22Rv1 (cell line): ENCODE data around the gene COL23A1.

Experiments used
- H3K27ac ChIP-seq: fragments of 450-650 bp; 2 replicates; pipeline ENCODE4 v1.5.1; 2017
- CTCF ChIP-seq: fragments of 450-650 bp; IDR thresholded peaks from 2 replicates; pipeline ENCODE4 v1.5.1; 2017; ENCODE audit warnings: mild to moderate bottlenecking
- ZFX ChIP-seq: fragments of 450-650 bp; IDR thresholded peaks from 2 replicates; pipeline ENCODE4 v1.6.1; 2017; ENCODE audit warnings: antibody characterized with exemption, borderline replicate concordance

The COL23A1 gene

GRCh38 chr5:178340637-178341036, 249.6 kb downstream of the COL23A1 start:
- H3K27ac ChIP-seq: no peak overlapping the region
- no peak for TF ChIP-seq ZFX
- TF ChIP-seq CTCF: no peak

- TF ChIP-seq ZFX (no peak), CTCF (no peak)
- H3K27ac ChIP-seq: no peak overlapping the region
These were observed 250.0 kb downstream of the COL23A1 start for GRCh38 chr5:178340187-178340586.

DNA sequence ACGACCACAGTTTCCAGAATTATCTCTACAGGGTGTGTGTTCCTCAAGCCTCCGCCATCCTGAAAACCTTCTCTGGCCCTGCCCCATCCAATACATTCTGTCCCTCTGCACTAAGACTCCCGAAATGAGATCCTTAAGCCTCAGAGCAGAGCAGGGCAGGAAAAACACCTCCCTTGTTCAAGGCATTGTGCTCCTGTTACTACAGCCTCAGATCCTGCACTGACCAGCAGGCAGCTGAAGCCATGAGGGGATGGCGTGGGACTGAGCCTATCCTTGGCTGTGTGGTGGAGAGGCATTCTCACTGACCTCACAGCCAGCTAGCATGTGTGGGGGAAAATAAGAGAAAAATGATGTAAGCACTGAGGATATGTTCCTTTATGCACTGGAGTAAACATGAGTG, 250.9 kb downstream of the COL23A1 start:
- H3K27ac ChIP-seq: no peak overlapping the region
- TF ChIP-seq ZFX (no peak), CTCF (no peak)

- TF ChIP-seq CTCF: no peak
- TF ChIP-seq ZFX: no peak
- no peak overlapping the region for H3K27ac ChIP-seq
These were observed 251.4 kb downstream of the COL23A1 start for GRCh38 chr5:178338750-178339144.

DNA sequence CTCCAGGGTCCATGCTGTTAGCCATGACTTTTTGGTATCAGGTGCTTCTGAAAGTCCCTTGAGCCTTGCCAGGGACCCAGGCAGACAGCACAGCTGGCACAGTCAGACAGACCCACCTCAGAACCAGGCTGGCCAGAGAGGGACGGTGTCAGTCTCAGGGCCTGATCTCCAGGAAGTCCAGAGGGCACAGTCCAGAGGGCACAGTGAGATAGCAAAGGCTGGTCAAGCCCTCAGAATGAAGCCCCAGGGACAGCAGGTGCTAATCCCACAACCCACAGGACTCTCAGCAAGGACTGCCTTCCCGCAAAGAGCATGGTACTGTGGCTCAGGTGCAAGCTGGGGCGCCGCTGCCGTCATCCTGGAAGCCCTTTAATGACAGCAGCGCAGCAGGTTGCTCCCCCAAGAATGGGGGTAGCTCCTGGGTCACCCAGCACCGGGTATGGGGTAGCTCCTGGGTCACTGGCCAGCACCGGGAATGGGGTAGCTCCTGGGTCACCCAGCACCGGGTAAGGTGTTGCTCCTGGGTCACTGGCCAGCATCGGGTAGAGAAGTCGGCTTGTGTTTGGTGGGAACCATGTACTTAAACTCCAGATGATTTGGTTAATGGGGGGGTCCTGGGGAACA, 252.0 kb downstream of the COL23A1 start:
- no peak for TF ChIP-seq ZFX
- TF ChIP-seq CTCF: no peak
- no peak overlapping the region for H3K27ac ChIP-seq

DNA sequence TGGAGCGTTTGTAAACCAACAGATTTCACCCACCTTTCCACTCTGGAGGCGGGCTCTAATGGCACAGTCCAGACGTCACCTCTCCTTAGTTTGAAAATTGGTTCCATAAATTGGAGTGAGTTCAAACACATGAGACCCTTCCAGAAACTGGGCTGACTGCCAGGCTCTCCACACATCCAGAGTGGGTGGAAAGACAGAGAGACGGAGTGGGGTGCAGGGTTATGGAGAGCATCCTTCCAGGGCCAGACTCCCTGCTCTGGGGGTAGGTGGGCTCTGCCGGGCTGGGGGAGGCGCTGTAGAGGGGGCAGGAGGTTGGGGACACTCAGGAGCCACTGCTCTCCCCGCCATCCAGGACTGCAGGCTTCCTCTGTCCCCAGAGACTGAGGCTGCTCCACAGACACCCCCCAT, 252.9 kb downstream of the COL23A1 start:
- no peak for TF ChIP-seq CTCF
- TF ChIP-seq ZFX: no peak
- no peak overlapping the region for H3K27ac ChIP-seq

DNA sequence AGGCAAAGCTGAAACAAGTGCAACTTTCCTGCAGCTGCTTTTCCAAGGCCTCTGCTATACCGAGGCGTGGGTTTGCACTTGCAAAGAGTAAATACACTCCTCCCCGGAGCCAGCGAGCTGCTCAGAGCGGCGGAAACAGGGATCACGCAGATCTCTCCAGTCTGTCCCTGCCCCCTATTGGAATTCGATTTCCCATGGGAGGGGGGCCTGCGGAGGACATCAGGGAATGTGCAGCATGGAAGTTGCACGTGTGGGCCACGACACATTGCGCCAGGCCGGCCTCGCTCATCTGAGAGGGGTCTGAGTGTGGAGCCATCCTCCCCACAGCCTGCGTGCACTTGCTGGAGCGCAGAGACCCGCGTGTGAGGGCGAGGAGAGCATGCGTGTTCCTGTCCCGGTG, 253.3 kb downstream of the COL23A1 start:
- no peak for TF ChIP-seq CTCF
- no peak for TF ChIP-seq ZFX
- no peak overlapping the region for H3K27ac ChIP-seq
